H1 (cell line): ENCODE results near the gene CDH20. TPM values are rescaled to one million over a fixed set of nuclear protein-coding genes. Genes with fewer than 3 reads are reported as not detected.

Experiments
- CTCF ChIA-PET: fragments of 300-600 bp; sonication (Branson Sonifier 250); formaldehyde crosslinking; loops from one replicate; lab custom pipeline; 2021; ENCODE audit not compliant: partially characterized antibody; lab: Charles Lee
- POLR2A ChIA-PET: fragments of 300-600 bp; sonication (Branson Sonifier 250); formaldehyde crosslinking; loops from one replicate; lab custom pipeline; 2021; ENCODE audit warnings: inconsistent platforms; ENCODE audit not compliant: partially characterized antibody; lab: Charles Lee
- DNase-seq, 2 experiments: peaks; one replicate each; pipeline versions ENCODE4 v3.0.0 to v3.0.0-alpha.2; 2010 to 2022; ENCODE audit warnings: low spot score in 2 of 2, low read depth in 1 of 2, mixed read lengths in 1 of 2
- FAIRE-seq: peaks from 2 replicates; lab custom pipeline; 2011; peaks lifted over from hg19 to GRCh38; lab: Jason Lieb, UNC
- H2AFZ ChIP-seq: 2 replicates; pipeline ENCODE4 v1.8.1; 2012; ENCODE audit warnings: low read length, inconsistent platforms
- H2AK5ac ChIP-seq: 2 replicates; pipeline ENCODE4 v1.6.1; 2013; ENCODE audit warnings: low read depth, low read length
- H2BK120ac ChIP-seq: replicated peaks from 2 replicates; pipeline ENCODE3; 2013; ENCODE audit warnings: low read depth, low read length, inconsistent platforms
- H2BK12ac ChIP-seq: 2 replicates; pipeline ENCODE4 v1.6.1; 2013; ENCODE audit warnings: low read depth, low read length
- H2BK15ac ChIP-seq: 2 replicates; pipeline ENCODE4 v1.6.1; 2013; ENCODE audit warnings: low read length
- H2BK20ac ChIP-seq: 2 replicates; pipeline ENCODE4 v1.6.1; 2013; ENCODE audit warnings: low read length
- H2BK5ac ChIP-seq: 2 replicates; pipeline ENCODE4 v1.6.1; 2013; ENCODE audit warnings: low read depth, low read length
- H3K14ac ChIP-seq: 2 replicates; pipeline ENCODE4 v1.6.1; 2013; ENCODE audit warnings: inconsistent platforms; ENCODE audit not compliant: insufficient read length
- H3K18ac ChIP-seq: 2 replicates; pipeline ENCODE4 v1.6.1; 2013; ENCODE audit warnings: low read length; ENCODE audit errors: extremely low read depth
- H3K23ac ChIP-seq: 2 replicates; pipeline ENCODE4 v1.6.1; 2013; ENCODE audit warnings: inconsistent platforms; ENCODE audit not compliant: insufficient read length
- H3K23me2 ChIP-seq: 2 replicates; pipeline ENCODE4 v1.6.1; 2013; ENCODE audit warnings: low read depth, low read length
- H3K27ac ChIP-seq: 2 replicates; pipeline ENCODE4 v1.6.1; 2011; ENCODE audit warnings: low read depth, low read length, inconsistent platforms
- H3K27me3 ChIP-seq, 4 experiments: replicated peaks in 1 of 4; 1 replicate in 1 of 4; 2 replicates in 3 of 4; pipeline versions ENCODE4 v1.6.1 to v1.8.1; 2011 to 2013; ENCODE audit warnings: low read length in 3 of 4, mild to moderate bottlenecking in 3 of 4, inconsistent platforms in 2 of 4, mixed read lengths in 2 of 4, moderate library complexity in 1 of 4; ENCODE audit not compliant: control insufficient read depth in 3 of 4, insufficient read depth in 3 of 4; ENCODE audit errors: extremely low read depth in 1 of 4
- H3K36me3 ChIP-seq, 4 experiments: 2 replicates each; pipeline versions ENCODE4 v1.6.1 to v1.8.1; 2011 to 2013; ENCODE audit warnings: mild to moderate bottlenecking in 4 of 4, low read length in 3 of 4, moderate library complexity in 2 of 4, control low read depth in 1 of 4, inconsistent platforms in 1 of 4; ENCODE audit not compliant: insufficient read depth in 4 of 4, control insufficient read depth in 2 of 4
- H3K4ac ChIP-seq: replicated peaks from 2 replicates; pipeline ENCODE3; 2013; ENCODE audit warnings: low read length, low read depth, mixed read lengths, inconsistent platforms; ENCODE audit not compliant: insufficient read length
- H3K4me1 ChIP-seq, 4 experiments: replicated peaks in 1 of 4; 1 replicate in 1 of 4; 2 replicates in 3 of 4; pipeline versions ENCODE4 v1.6.1 to v1.8.1; 2011 to 2013; ENCODE audit warnings: low read length in 3 of 4, inconsistent platforms in 2 of 4, mixed read lengths in 1 of 4; ENCODE audit not compliant: insufficient read depth in 4 of 4, control insufficient read depth in 3 of 4
- H3K4me2 ChIP-seq, 2 experiments: 2 replicates each; pipeline versions ENCODE4 v1.6.1 to v1.8.1; 2011 to 2013; ENCODE audit warnings: low read depth in 2 of 2, low read length in 2 of 2, control low read depth in 1 of 2, inconsistent platforms in 1 of 2, mild to moderate bottlenecking in 1 of 2; ENCODE audit not compliant: insufficient read depth in 1 of 2
- H3K4me3 ChIP-seq, 4 experiments: fragments of 200-600, 300-600 bp in 1 of 4; sonication (generic), shearing (Covaris generic), sonication (Bioruptor Twin) in 1 of 4; 2 replicates each; pipeline versions ENCODE4 v1.5.1 to v1.8.1; 2011 to 2016; ENCODE audit warnings: low read length in 4 of 4, low read depth in 3 of 4, control low read depth in 2 of 4, inconsistent platforms in 2 of 4, mild to moderate bottlenecking in 2 of 4, mixed read lengths in 1 of 4, moderate library complexity in 1 of 4; ENCODE audit not compliant: insufficient read depth in 2 of 4; ENCODE audit errors: extremely low read depth in 1 of 4
- H3K56ac ChIP-seq: replicated peaks from 2 replicates; pipeline ENCODE3; 2013; ENCODE audit warnings: low read depth, mild to moderate bottlenecking, mixed read lengths, low read length, inconsistent platforms; ENCODE audit not compliant: insufficient read length
- H3K79me1 ChIP-seq: 2 replicates; pipeline ENCODE4 v1.6.1; 2013; ENCODE audit warnings: low read depth, low read length, control low read depth
- H3K79me2 ChIP-seq, 2 experiments: 2 replicates each; pipeline versions ENCODE4 v1.6.1 to v1.8.1; 2012 to 2013; ENCODE audit warnings: low read length in 2 of 2, mild to moderate bottlenecking in 2 of 2, inconsistent platforms in 1 of 2; ENCODE audit not compliant: insufficient read depth in 2 of 2, control insufficient read depth in 1 of 2
- H3K9ac ChIP-seq, 4 experiments: replicated peaks in 1 of 4; 1 replicate in 1 of 4; 2 replicates in 3 of 4; pipeline versions ENCODE4 v1.6.1 to v1.8.1; 2011 to 2013; ENCODE audit warnings: low read depth in 3 of 4, low read length in 3 of 4, control low read depth in 2 of 4, mild to moderate bottlenecking in 2 of 4, moderate library complexity in 2 of 4, inconsistent platforms in 1 of 4; ENCODE audit errors: extremely low read depth in 1 of 4
- H3K9me3 ChIP-seq, 2 experiments: 2 replicates each; pipeline versions ENCODE4 v1.6.1 to v1.8.1; 2012 to 2013; ENCODE audit warnings: mild to moderate bottlenecking in 2 of 2, moderate library complexity in 2 of 2, control low read depth in 1 of 2, inconsistent platforms in 1 of 2, low read depth in 1 of 2, low read length in 1 of 2, mixed read lengths in 1 of 2; ENCODE audit not compliant: insufficient read depth in 2 of 2
- H4K20me1 ChIP-seq, 2 experiments: replicated peaks in 1 of 2; 2 replicates each; pipeline versions ENCODE3 to v1.8.1; 2011 to 2013; ENCODE audit warnings: inconsistent platforms in 2 of 2, low read length in 2 of 2, mild to moderate bottlenecking in 1 of 2; ENCODE audit not compliant: insufficient read depth in 2 of 2, control insufficient read depth in 1 of 2
- H4K5ac ChIP-seq: 2 replicates; pipeline ENCODE4 v1.6.1; 2013; ENCODE audit warnings: low read length, low read depth, mixed read lengths, inconsistent platforms; ENCODE audit not compliant: insufficient read length
- H4K8ac ChIP-seq: 2 replicates; pipeline ENCODE4 v1.8.0; 2013; ENCODE audit warnings: mild to moderate bottlenecking, moderate library complexity, low read length, inconsistent platforms; ENCODE audit not compliant: insufficient read depth; ENCODE audit errors: extremely low read depth
- H4K91ac ChIP-seq: replicated peaks from 2 replicates; pipeline ENCODE3; 2013; ENCODE audit warnings: low read length, mixed read lengths, inconsistent platforms; ENCODE audit not compliant: insufficient read length
- ATF2 ChIP-seq: IDR thresholded peaks from 2 replicates; pipeline ENCODE4 v1.6.1; 2012; ENCODE audit warnings: low read length, inconsistent platforms
- CREB1 ChIP-seq: IDR thresholded peaks from 2 replicates; pipeline ENCODE4 v1.6.1; 2012; ENCODE audit warnings: inconsistent platforms
- CTBP2 ChIP-seq: IDR thresholded peaks from 2 replicates; pipeline ENCODE4 v1.7.0; 2011; ENCODE audit warnings: borderline replicate concordance, mild to moderate bottlenecking, moderate library complexity, mixed read lengths, low read length; ENCODE audit not compliant: insufficient read depth, insufficient read length
- EGR1 ChIP-seq: IDR thresholded peaks from 2 replicates; pipeline ENCODE4 v1.6.1; 2011; ENCODE audit warnings: low read depth, low read length, borderline replicate concordance
- JUN ChIP-seq: IDR thresholded peaks from 2 replicates; pipeline ENCODE4 v1.6.1; 2011; ENCODE audit warnings: low read depth, mild to moderate bottlenecking, improper control_type of control experiment, low read length
- MAX ChIP-seq: IDR thresholded peaks from 2 replicates; pipeline ENCODE4 v1.6.1; 2012; ENCODE audit warnings: inconsistent platforms
- SIN3A ChIP-seq, 2 experiments: IDR thresholded peaks in 1 of 2; conservative IDR thresholded peaks in 1 of 2; 2 replicates each; pipeline ENCODE4 v1.6.1; 2011 to 2012; ENCODE audit warnings: low read length in 2 of 2, improper control_type of control experiment in 1 of 2, low read depth in 1 of 2, mild to moderate bottlenecking in 1 of 2
- SP1 ChIP-seq: IDR thresholded peaks from 2 replicates; pipeline ENCODE4 v1.6.1; 2011; ENCODE audit warnings: low read depth, low read length
- SUZ12 ChIP-seq: fragments of 200-600 bp; sonication (generic); IDR thresholded peaks from 2 replicates; pipeline ENCODE4 v1.6.1; 2012; ENCODE audit warnings: mild to moderate bottlenecking, inconsistent platforms, low read length, moderate library complexity, mixed read lengths
- ZNF274 ChIP-seq: IDR thresholded peaks from 2 replicates; pipeline ENCODE4 v1.7.0; 2012; ENCODE audit warnings: low read length, borderline replicate concordance; ENCODE audit errors: extremely low read depth
- WGBS, 2 experiments: shearing (Covaris generic) in 1 of 2; methylation state at CpG; one replicate each; pipeline versions ENCODE4 v1.1.6 to v1.1.7; 2013 to 2015; ENCODE audit warnings: low lambda C conversion rate in 2 of 2, mixed read lengths in 2 of 2, inconsistent platforms in 1 of 2, low coverage in 1 of 2, missing lambda C conversion rate in 1 of 2; ENCODE audit not compliant: insufficient replicate concordance in 2 of 2, insufficient coverage in 1 of 2, insufficient read length in 1 of 2; ENCODE audit errors: extremely low coverage in 1 of 2, missing lambda C conversion rate in 1 of 2; 5-methylcytosine and 5-hydroxymethylcytosine counted together
- polyA plus RNA-seq, 7 experiments: library from polyadenylated mRNA; depleted of rRNA in 3 of 7; stranded (reverse) in 5 of 7; unstranded in 2 of 7; fragments of >200 nt in 5 of 7; fragments of 200-250 nt in 2 of 7; gene quantifications; 1 replicate in 5 of 7; 2 replicates in 1 of 7; 4 replicates in 1 of 7; pipeline versions ENCODE4 v1.2.1 to v1.2.3, GENCODE V29; 2011 to 2013; ENCODE audit warnings: missing spikeins in 2 of 7, mixed read lengths in 2 of 7
- total RNA-seq: library from RNA; stranded (reverse); fragmentation: NEBNext Ultra II Directional; extraction: Animal tissue kit (Norgen Biotek cat#: 25700); gene quantifications from 2 replicates; pipeline ENCODE4 v1.2.1, GENCODE V29; 2021
- TF ChIP-seq, protein P1 (sequence below): IDR thresholded peaks from 2 replicates; pipeline ENCODE4 v1.6.1; 2011; ENCODE audit warnings: low read length, improper control_type of control experiment

The CDH20 gene
- total and polyA plus RNA-seq, 2 of the 8 experiments (the other 6 are each of a cell fraction or from before 2014, with no cell fraction given) = 0.07 to 0.12 TPM

GRCh38 chr18:61448316-61448715 is 115.1 kb downstream of the CDH20 start:
- POLR2A ChIA-PET = no interaction called here
- H2BK120ac ChIP-seq = no peak overlapping the region
- no peaks in the 10 kb centered on the region for H3K79me1 ChIP-seq
- H2AK5ac ChIP-seq = no peak overlapping the region
- no peak overlapping the region for H3K4me2 ChIP-seq
- H4K8ac ChIP-seq = no peak overlapping the region
- no peak overlapping the region for H3K27ac ChIP-seq
- WGBS, 2 experiments = 88% methylated on average over 2 of the region's 2 CpGs; no CpG with 5 or more reads in 1 of the 2 experiments
- H3K4me3 ChIP-seq = no peak overlapping the region
- H3K9me3 ChIP-seq = no peaks in the 10 kb centered on the region
- H4K91ac ChIP-seq = no peak overlapping the region
- H4K5ac ChIP-seq = no peak overlapping the region
- H4K20me1 ChIP-seq = no peaks in the 10 kb centered on the region
- CTCF ChIA-PET = interaction anchor here (0.8 to 1.0 kb wide), 2 partner anchors 11 to 38 kb away, joined by 3 to 4 read pairs; no protein-coding TSS in a partner anchor
- no peak overlapping the region for H3K56ac ChIP-seq
- no peaks in the 10 kb centered on the region for H3K79me2 ChIP-seq
- no peak for DNase-seq
- no peaks in the 10 kb centered on the region for H3K27me3 ChIP-seq
- H3K14ac ChIP-seq = no peak overlapping the region
- no peak overlapping the region for H2BK5ac ChIP-seq
- H2BK15ac ChIP-seq = no peak overlapping the region
- H3K23ac ChIP-seq = no peak overlapping the region
- H3K36me3 ChIP-seq = no peaks in the 10 kb centered on the region
- H2BK12ac ChIP-seq = no peak overlapping the region
- no peak for FAIRE-seq
- H3K23me2 ChIP-seq = no peaks in the 10 kb centered on the region
- H3K18ac ChIP-seq = no peak overlapping the region
- no peak overlapping the region for H2BK20ac ChIP-seq
- H3K9ac ChIP-seq = no peak overlapping the region
- no peak overlapping the region for H3K4ac ChIP-seq
- H2AFZ ChIP-seq = no peak overlapping the region
- no peaks in the 10 kb centered on the region for H3K4me1 ChIP-seq
- TF ChIP-seq MAX (no peak), SP1 (no peak), JUN (no peak), CREB1 (no peak), EGR1 (no peak), ATF2 (no peak), CTBP2 (no peak), ZNF274 (no peak), SUZ12 (no peak), SIN3A (conservative IDR thresholded peaks at IDR 0.05 in 1 of 2, IDR thresholded peaks at IDR 0.05 in 1 of 2; ENCODE audit: low read depth in 1 of 2, low read length in 2 of 2) (no peak)
- TF ChIP-seq, protein P1, sequence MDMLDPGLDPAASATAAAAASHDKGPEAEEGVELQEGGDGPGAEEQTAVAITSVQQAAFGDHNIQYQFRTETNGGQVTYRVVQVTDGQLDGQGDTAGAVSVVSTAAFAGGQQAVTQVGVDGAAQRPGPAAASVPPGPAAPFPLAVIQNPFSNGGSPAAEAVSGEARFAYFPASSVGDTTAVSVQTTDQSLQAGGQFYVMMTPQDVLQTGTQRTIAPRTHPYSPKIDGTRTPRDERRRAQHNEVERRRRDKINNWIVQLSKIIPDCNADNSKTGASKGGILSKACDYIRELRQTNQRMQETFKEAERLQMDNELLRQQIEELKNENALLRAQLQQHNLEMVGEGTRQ = no peak
